ENCODE results near the gene ASIC2. TPM values are rescaled to one million over a fixed set of nuclear protein-coding genes. Genes with fewer than 3 reads are reported as not detected.

The ASIC2 gene
- total RNA-seq, 1 donor = not detected

DNA sequence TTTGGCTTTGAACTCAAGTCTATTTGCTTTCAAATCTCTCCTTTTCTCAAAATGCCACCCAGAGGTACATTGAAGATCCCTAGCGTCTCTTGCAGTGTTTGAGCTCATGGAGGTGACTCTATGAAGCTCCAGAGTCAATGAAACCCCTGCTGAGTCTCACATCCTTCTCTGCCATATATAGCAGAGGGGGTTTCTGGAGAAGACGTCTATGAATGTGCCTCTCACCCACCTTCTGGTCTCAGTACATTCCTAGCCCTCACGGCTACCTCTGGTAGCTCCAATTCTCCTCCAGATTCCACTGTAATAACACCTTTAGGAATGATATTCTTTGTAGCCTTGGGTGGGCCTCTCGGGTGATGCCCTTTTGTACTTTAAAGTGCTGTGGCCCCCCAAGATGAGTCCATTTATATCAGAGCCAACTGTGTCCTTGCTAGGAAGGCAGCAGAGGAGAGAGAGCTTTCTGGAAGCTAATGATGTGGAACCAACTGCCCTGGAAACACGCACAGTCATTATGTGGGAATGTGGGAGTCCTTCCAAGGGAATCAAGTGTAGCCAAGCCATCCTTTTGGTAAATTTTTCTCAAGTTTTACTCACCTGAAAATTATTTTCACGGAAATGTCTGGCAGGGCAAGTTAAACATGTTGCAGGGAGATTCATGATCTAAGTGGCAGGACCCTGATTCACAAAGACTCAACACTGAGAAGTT is 123.4 kb downstream of the ASIC2 start:
- DNase-seq (ENCODE audit: insufficient read length, low spot score, missing footprints) = no peak
- Histone ChIP-seq H3K79me2 (ENCODE audit: insufficient read depth, low read length) (no peaks in the 10 kb centered on the region), H2AFZ (ENCODE audit: low read length) (no peak overlapping the region), H3K4me1 (ENCODE audit: insufficient read depth, low read length) (no peaks in the 10 kb centered on the region), H3K27ac (ENCODE audit: low read depth, low read length) (no peak overlapping the region), H3K4me3 (ENCODE audit: insufficient read depth, low read length) (no peak overlapping the region), H3K36me3 (ENCODE audit: insufficient read depth, low read length) (no peaks in the 10 kb centered on the region), H3K9me3 (ENCODE audit: low read depth, low read length) (no peaks in the 10 kb centered on the region), H3K4me2 (ENCODE audit: insufficient read depth, low read length) (no peak overlapping the region), H4K20me1 (ENCODE audit: insufficient read depth, low read length) (no peaks in the 10 kb centered on the region), H3K27me3 (ENCODE audit: insufficient read depth, low read length) (no peaks in the 10 kb centered on the region)
- TF ChIP-seq, protein P1, sequence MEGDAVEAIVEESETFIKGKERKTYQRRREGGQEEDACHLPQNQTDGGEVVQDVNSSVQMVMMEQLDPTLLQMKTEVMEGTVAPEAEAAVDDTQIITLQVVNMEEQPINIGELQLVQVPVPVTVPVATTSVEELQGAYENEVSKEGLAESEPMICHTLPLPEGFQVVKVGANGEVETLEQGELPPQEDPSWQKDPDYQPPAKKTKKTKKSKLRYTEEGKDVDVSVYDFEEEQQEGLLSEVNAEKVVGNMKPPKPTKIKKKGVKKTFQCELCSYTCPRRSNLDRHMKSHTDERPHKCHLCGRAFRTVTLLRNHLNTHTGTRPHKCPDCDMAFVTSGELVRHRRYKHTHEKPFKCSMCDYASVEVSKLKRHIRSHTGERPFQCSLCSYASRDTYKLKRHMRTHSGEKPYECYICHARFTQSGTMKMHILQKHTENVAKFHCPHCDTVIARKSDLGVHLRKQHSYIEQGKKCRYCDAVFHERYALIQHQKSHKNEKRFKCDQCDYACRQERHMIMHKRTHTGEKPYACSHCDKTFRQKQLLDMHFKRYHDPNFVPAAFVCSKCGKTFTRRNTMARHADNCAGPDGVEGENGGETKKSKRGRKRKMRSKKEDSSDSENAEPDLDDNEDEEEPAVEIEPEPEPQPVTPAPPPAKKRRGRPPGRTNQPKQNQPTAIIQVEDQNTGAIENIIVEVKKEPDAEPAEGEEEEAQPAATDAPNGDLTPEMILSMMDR (IDR thresholded peaks at IDR 0.05; ENCODE audit: extremely low read depth, low read depth, low read length) = no peak

DNA sequence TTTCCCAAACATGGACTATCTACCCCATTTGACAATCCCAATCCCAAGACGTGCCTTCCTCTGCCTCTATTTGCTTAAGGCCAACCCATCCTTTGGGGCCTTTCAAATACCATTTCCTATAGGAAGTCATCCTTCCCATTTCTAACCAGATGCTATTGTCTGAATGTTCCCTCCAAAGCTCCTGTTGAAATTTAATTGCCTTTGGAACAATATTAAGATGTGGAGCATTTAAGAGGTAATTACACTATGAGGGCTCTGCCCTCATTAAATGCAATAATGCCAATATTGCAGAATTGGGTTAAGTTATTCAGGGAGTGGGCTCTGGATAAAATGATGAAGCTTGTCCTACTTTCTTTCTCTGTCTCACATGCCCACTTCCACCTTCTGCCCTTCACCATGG is 125.4 kb downstream of the ASIC2 start:
- Histone ChIP-seq H3K4me2 (ENCODE audit: insufficient read depth, low read length) (no peak overlapping the region), H3K79me2 (ENCODE audit: insufficient read depth, low read length) (no peaks in the 10 kb centered on the region)

DNA sequence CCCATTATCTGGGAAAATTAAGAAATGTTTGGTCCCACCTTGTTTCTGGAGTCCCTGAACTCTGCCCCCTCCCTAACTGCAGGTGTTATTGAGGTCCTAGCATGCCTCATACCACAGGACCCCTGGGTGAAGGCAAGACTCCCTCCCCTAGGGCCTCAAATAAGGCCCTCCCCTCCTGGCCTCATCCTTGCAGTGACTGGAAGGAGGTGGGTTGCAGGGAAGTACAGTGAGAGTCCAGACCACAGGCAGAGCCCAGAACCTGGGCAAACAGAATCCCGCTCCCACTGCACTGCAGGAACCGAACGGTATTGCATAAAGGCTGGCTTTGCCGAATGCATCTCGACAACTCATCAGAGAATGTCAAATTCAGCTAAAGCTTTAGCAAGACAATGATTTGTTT is 126.6 kb downstream of the ASIC2 start:
- DNase-seq (ENCODE audit: insufficient read length, low spot score, missing footprints) = no peak
- Histone ChIP-seq H3K36me3 (ENCODE audit: insufficient read depth, low read length) (no peaks in the 10 kb centered on the region), H3K79me2 (ENCODE audit: insufficient read depth, low read length) (no peaks in the 10 kb centered on the region), H3K27ac (ENCODE audit: low read depth, low read length) (no peak overlapping the region), H3K9me3 (ENCODE audit: low read depth, low read length) (no peaks in the 10 kb centered on the region), H3K27me3 (ENCODE audit: insufficient read depth, low read length) (no peaks in the 10 kb centered on the region), H2AFZ (ENCODE audit: low read length) (no peak overlapping the region), H4K20me1 (ENCODE audit: insufficient read depth, low read length) (no peaks in the 10 kb centered on the region), H3K4me1 (ENCODE audit: insufficient read depth, low read length) (no peaks in the 10 kb centered on the region), H3K4me3 (ENCODE audit: insufficient read depth, low read length) (no peak overlapping the region), H3K4me2 (ENCODE audit: insufficient read depth, low read length) (no peak overlapping the region)
- TF ChIP-seq, protein P1 (IDR thresholded peaks at IDR 0.05; ENCODE audit: extremely low read depth, low read depth, low read length) = no peak

More for the DNA sequence above, 125.4 kb downstream of the ASIC2 start:
- Histone ChIP-seq H3K27me3 (ENCODE audit: insufficient read depth, low read length) (no peaks in the 10 kb centered on the region), H3K4me1 (ENCODE audit: insufficient read depth, low read length) (no peaks in the 10 kb centered on the region), H4K20me1 (ENCODE audit: insufficient read depth, low read length) (no peaks in the 10 kb centered on the region), H2AFZ (ENCODE audit: low read length) (no peak overlapping the region), H3K9me3 (ENCODE audit: low read depth, low read length) (no peaks in the 10 kb centered on the region), H3K4me3 (ENCODE audit: insufficient read depth, low read length) (no peak overlapping the region), H3K36me3 (ENCODE audit: insufficient read depth, low read length) (no peaks in the 10 kb centered on the region), H3K27ac (ENCODE audit: low read depth, low read length) (no peak overlapping the region)
- TF ChIP-seq, protein P1 (IDR thresholded peaks at IDR 0.05; ENCODE audit: extremely low read depth, low read depth, low read length) = no peak
- DNase-seq (ENCODE audit: insufficient read length, low spot score, missing footprints) = no peak

DNA sequence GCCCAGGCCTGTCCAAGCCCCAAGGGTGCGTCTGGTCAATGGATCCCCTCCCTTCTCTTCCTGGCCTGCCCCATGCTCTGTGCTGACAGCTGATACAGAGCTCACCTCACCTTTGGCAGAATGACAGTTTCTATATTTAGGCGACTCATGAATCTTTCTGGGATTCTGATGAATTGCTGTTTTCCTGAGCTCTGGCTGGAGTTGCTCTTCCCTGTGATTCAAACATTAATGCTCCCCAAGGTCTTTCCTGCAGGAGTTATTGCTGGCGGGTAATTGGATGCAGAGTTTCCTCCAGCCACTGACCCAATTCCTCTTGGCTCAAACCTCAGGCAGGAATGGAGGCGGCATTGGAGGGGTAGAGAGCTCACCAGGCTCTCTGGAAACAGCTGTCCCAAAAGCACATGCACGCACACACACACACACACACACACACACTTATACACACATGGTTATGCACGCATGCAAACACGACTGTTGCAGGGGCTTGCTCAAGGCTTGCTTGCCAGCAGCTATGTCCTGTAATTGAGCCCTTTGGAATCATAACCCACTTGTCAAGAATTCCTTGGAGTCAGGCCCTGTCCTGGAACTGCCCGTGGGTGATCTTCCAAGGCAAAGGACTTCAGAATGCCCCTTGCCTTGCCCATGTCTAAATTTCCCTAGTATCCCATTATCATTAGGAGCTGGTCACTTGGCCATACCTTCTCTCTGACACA is 128.8 kb downstream of the ASIC2 start:
- H3K27me3 ChIP-seq (ENCODE audit: insufficient read depth, low read length) = no peaks in the 10 kb centered on the region
- H3K79me2 ChIP-seq (ENCODE audit: insufficient read depth, low read length) = no peaks in the 10 kb centered on the region
- H3K4me1 ChIP-seq (ENCODE audit: insufficient read depth, low read length) = no peaks in the 10 kb centered on the region
- no peaks in the 10 kb centered on the region for H3K36me3 ChIP-seq (ENCODE audit: insufficient read depth, low read length)
- no peaks in the 10 kb centered on the region for H4K20me1 ChIP-seq (ENCODE audit: insufficient read depth, low read length)
- H2AFZ ChIP-seq (ENCODE audit: low read length) = no peak overlapping the region
- no peak for DNase-seq (ENCODE audit: insufficient read length, low spot score, missing footprints)
- H3K27ac ChIP-seq (ENCODE audit: low read depth, low read length) = no peak overlapping the region
- no peak overlapping the region for H3K4me2 ChIP-seq (ENCODE audit: insufficient read depth, low read length)
- TF ChIP-seq, protein P1 (IDR thresholded peaks at IDR 0.05; ENCODE audit: extremely low read depth, low read depth, low read length) = no peak
- H3K4me3 ChIP-seq (ENCODE audit: insufficient read depth, low read length) = no peak overlapping the region
- H3K9me3 ChIP-seq (ENCODE audit: low read depth, low read length) = no peaks in the 10 kb centered on the region

All from osteoblast (primary cell).